OCI-LY3 (cell line): ENCODE data around the gene LOXHD1.

ENCODE experiments used
- EZH2phosphoT487 ChIP-seq: fragments of 200-600 bp; shearing (Covaris generic); IDR thresholded peaks from 2 replicates; pipeline ENCODE4 v1.6.1; 2018; ENCODE audit warnings: antibody characterized with exemption, mixed run types, low read depth
- TF ChIP-seq, protein P1 (sequence below): fragments of 200-600, 300-600 bp; sonication (generic); IDR thresholded peaks from 2 replicates; pipeline ENCODE4 v1.5.1; 2014; ENCODE audit warnings: antibody characterized with exemption, low read length, low read depth

GRCh38 chr18:46458472-46458871 lies 198.5 kb downstream of the LOXHD1 start:
- TF ChIP-seq, protein P1, sequence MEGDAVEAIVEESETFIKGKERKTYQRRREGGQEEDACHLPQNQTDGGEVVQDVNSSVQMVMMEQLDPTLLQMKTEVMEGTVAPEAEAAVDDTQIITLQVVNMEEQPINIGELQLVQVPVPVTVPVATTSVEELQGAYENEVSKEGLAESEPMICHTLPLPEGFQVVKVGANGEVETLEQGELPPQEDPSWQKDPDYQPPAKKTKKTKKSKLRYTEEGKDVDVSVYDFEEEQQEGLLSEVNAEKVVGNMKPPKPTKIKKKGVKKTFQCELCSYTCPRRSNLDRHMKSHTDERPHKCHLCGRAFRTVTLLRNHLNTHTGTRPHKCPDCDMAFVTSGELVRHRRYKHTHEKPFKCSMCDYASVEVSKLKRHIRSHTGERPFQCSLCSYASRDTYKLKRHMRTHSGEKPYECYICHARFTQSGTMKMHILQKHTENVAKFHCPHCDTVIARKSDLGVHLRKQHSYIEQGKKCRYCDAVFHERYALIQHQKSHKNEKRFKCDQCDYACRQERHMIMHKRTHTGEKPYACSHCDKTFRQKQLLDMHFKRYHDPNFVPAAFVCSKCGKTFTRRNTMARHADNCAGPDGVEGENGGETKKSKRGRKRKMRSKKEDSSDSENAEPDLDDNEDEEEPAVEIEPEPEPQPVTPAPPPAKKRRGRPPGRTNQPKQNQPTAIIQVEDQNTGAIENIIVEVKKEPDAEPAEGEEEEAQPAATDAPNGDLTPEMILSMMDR, result no peak
- TF ChIP-seq EZH2phosphoT487, result no peak
